Esophagus squamous epithelium (tissue), 4 donors: ENCODE data around the gene SLC44A3.

ENCODE experiments used
- POLR2A ChIP-seq, 4 donors: fragments of 450-650 bp; IDR thresholded peaks; one replicate each; pipeline ENCODE4 v1.6.1; 2017; ENCODE audit warnings: antibody characterized with exemption in 4 of 4, mild to moderate bottlenecking in 4 of 4, moderate library complexity in 3 of 4
- TF ChIP-seq, protein P1 (sequence below), 6 experiments: fragments of 450-650 bp in 4 of 6; fragments of 200-600 bp in 2 of 6; sonication (generic) in 2 of 6; IDR thresholded peaks; one replicate each; pipeline ENCODE4 v1.5.1; 2016 to 2019; ENCODE audit warnings: antibody characterized with exemption in 6 of 6, mild to moderate bottlenecking in 4 of 6, moderate library complexity in 4 of 6

GRCh38 chr1:94927405-94928175 lies 107.4 kb downstream of the SLC44A3 start:
- TF ChIP-seq, protein P1, sequence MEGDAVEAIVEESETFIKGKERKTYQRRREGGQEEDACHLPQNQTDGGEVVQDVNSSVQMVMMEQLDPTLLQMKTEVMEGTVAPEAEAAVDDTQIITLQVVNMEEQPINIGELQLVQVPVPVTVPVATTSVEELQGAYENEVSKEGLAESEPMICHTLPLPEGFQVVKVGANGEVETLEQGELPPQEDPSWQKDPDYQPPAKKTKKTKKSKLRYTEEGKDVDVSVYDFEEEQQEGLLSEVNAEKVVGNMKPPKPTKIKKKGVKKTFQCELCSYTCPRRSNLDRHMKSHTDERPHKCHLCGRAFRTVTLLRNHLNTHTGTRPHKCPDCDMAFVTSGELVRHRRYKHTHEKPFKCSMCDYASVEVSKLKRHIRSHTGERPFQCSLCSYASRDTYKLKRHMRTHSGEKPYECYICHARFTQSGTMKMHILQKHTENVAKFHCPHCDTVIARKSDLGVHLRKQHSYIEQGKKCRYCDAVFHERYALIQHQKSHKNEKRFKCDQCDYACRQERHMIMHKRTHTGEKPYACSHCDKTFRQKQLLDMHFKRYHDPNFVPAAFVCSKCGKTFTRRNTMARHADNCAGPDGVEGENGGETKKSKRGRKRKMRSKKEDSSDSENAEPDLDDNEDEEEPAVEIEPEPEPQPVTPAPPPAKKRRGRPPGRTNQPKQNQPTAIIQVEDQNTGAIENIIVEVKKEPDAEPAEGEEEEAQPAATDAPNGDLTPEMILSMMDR (IDR thresholded peaks at IDR 0.05) = no peak
- TF ChIP-seq POLR2A (IDR thresholded peaks at IDR 0.05) = no peak
